GM10248 (cell line): Measurements from ENCODE around the gene LYPD1.

Experiments used
- CTCF ChIA-PET: fragments of 300-600 bp; sonication (Branson Sonifier 250); formaldehyde crosslinking; extraction: SDS; loops from one replicate; lab custom pipeline; 2021; ENCODE audit warnings: antibody characterized with exemption; lab: Yijun Ruan, JAX
- POLR2A ChIA-PET: fragments of 350-650 bp; sonication (Branson Sonifier 250); formaldehyde crosslinking; extraction: SDS; loops from one replicate; lab custom pipeline; 2020; ENCODE audit warnings: antibody characterized with exemption; lab: Yijun Ruan, JAX
- DNase-seq: peaks from one replicate; pipeline ENCODE4 v3.0.0; 2012; ENCODE audit errors: extremely low spot score
- CTCF ChIP-seq: IDR thresholded peaks from 2 replicates; pipeline ENCODE4 v1.5.1; 2012; ENCODE audit warnings: mild to moderate bottlenecking, low read depth; ENCODE audit errors: extremely low read depth, missing control alignments, control extremely low read depth

The LYPD1 gene

GRCh38 chr2:132697556-132698205 lies 27.7 kb upstream of the LYPD1 start:
- POLR2A ChIA-PET, result no interaction called here
- no peak for DNase-seq
- TF ChIP-seq CTCF, result no peak
- CTCF ChIA-PET, result no interaction called here

DNA sequence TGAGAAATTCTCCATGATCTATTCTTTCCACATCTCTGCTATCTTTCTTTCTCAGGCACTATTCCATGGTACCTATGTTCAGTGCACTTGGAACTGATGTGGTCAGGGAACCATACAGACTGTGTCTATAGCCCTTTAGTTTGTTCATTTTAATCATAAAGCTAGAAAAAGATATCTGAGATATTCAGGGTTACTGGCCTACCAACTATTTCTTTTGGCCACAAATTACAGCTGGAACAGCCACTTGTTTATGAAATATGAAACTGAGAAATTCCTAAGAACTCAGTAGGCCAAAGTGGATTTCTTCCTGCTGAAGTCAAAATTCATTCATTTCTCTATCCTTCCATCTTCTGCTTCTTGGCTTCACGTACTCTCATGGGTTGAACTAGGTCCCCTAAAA lies 22.8 kb upstream of the LYPD1 start:
- DNase-seq, result no peak
- TF ChIP-seq CTCF, result no peak
- POLR2A ChIA-PET, result no interaction called here
- CTCF ChIA-PET, result no interaction called here

- CTCF ChIA-PET, result interaction anchor here (1.2 kb wide), 1 partner anchor 19 kb away, joined by 3 read pairs; no protein-coding TSS in a partner anchor
- POLR2A ChIA-PET, result no interaction called here
- TF ChIP-seq CTCF, result no peak
- no peak for DNase-seq
These were observed 21.6 kb upstream of the LYPD1 start for GRCh38 chr2:132691556-132691955.

DNA sequence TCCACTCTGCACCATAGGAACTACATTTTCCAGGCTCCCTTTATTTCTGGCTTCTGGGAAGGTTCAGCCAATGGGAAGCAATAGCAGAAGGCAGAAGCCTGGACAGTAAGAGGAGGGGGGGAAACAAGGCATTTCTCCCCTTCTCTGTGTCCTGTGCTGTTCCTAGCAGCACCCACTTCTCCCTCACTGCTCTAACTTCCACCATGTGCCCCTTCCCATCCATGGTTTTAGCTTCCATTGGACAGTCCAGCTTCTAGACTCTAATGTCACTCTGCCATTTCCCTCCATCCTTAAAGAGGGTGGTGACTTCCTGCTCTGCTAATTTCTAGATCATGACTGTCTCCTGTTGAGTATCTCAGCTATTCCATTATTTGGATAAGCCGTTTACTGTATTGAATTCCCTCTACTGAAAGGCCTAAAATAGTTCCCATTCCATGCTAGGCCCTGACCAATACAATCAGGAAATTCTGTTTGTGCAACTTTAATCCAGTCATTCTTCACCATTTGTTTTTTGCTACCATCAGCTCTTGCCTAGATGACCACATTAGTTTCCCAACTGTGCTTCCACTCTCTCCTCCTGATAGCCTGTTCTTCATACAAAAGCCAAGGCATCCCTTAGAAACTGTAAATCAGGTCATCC lies 20.8 kb upstream of the LYPD1 start:
- ChIA-PET CTCF (interaction anchor here (1.2 kb wide), 2 partner anchors 14 to 20 kb away, joined by 3 read pairs; no protein-coding TSS in a partner anchor), POLR2A (no interaction called here)
- no peak for DNase-seq
- no peak for TF ChIP-seq CTCF

DNA sequence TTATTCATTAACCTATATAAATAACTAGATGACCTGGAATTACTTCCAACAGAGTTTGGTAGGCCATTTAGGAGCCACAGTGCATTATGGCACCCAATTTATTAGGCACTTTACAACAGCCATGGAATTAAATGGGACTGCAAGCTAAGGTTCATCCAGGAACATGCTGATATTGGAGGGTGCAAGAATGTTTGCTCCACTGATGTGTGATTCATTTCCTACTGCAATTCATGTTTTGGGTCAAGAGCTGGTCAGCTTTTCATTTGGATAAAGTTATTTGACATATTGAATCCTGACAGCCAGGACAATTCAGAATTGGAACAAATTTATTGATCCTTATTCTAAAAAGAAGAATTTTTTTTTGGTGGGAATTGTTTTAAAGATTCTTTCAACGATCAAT lies 11.8 kb upstream of the LYPD1 start:
- no peak for TF ChIP-seq CTCF
- ChIA-PET CTCF (no interaction called here), POLR2A (no interaction called here)
- DNase-seq, result no peak

DNA sequence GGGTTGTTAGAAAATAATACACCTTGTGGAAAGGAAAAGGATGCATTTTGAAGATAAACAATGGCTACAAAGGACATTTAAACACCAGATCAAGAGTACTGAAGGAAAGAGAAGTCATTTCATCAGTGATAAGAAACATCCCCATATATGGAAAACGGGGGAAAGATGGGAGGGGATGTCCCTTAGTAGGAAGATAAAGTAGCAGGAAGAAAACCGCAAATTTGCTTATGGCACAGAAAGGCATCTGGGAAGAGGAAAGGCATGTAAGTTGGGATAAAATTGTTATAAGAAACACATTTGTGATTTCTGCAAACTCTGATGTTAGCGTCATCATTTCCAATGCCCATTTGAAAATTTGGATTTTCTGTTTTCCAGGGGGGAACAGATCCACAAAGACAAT lies 10.5 kb upstream of the LYPD1 start:
- CTCF ChIA-PET, result no interaction called here
- POLR2A ChIA-PET, result no interaction called here
- no peak for DNase-seq
- no peak for TF ChIP-seq CTCF

DNA sequence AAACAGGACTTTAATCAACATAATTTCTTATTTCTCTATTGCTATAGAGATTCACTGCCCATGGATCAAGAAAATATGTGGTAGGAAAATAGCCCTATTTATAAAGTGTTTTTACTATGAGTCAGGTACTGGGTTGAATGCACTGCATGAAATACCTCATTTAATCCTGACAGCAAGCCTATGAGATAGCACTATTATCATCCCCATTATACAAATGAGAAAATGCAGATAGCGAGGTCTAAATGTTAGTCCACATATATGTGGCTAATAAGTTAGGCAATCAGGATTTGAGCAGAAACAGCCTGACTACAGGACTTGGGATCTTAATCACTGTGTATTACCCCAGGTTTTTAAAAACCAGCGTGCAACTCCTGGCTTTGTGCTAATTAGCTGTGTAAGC lies 8.5 kb upstream of the LYPD1 start:
- no peak for DNase-seq
- POLR2A ChIA-PET, result no interaction called here
- TF ChIP-seq CTCF, result no peak
- CTCF ChIA-PET, result no interaction called here
